ENCODE data around the gene MYPN. TPM values are rescaled to one million over a fixed set of nuclear protein-coding genes. Genes with fewer than 3 reads are reported as not detected.

The MYPN gene
- polyA plus RNA-seq, 2 of the 4 experiments (the other 2 are of a cell fraction) = 1.5 to 2.1 TPM

DNA sequence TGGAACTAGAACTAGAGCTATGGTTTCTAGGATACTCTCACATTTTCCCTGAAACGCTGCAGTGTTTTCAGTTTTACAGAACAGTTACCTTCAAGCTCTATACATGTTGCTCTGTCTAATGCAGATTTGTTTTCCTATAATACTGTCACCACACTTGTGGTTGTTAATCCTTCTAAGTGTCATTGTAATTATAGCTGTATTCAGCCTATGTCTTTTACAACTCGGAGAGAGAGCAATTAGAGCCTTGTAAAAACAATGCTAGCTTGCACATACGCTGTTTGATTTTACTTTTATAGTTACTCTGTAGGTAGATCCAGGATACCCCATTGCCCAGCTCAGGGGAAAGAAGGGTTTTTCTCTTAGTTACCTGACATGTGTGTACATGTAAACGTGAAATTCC is 67.5 kb downstream of the MYPN start (continued):
- TF ChIP-seq RNF2 (IDR thresholded peaks at IDR 0.05; ENCODE audit: borderline replicate concordance, low read depth) = no peak
- no peak for TF ChIP-seq ZC3H11A (IDR thresholded peaks at IDR 0.05)
- no peak for TF ChIP-seq BHLHE40 (IDR thresholded peaks at IDR 0.05; ENCODE audit: low read depth, low read length)
- TF ChIP-seq POLR2A (IDR thresholded peaks at IDR 0.05; ENCODE audit: low read length) = no peak
- TF ChIP-seq, protein P1, sequence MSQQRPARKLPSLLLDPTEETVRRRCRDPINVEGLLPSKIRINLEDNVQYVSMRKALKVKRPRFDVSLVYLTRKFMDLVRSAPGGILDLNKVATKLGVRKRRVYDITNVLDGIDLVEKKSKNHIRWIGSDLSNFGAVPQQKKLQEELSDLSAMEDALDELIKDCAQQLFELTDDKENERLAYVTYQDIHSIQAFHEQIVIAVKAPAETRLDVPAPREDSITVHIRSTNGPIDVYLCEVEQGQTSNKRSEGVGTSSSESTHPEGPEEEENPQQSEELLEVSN (IDR thresholded peaks at IDR 0.05; ENCODE audit: borderline replicate concordance, low read depth) = no peak
- no peak for TF ChIP-seq TP53 (CRISPR knock-in tag; IDR thresholded peaks at IDR 0.05)
- TF ChIP-seq, protein P2, sequence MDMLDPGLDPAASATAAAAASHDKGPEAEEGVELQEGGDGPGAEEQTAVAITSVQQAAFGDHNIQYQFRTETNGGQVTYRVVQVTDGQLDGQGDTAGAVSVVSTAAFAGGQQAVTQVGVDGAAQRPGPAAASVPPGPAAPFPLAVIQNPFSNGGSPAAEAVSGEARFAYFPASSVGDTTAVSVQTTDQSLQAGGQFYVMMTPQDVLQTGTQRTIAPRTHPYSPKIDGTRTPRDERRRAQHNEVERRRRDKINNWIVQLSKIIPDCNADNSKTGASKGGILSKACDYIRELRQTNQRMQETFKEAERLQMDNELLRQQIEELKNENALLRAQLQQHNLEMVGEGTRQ (IDR thresholded peaks at IDR 0.05) = no peak

DNA sequence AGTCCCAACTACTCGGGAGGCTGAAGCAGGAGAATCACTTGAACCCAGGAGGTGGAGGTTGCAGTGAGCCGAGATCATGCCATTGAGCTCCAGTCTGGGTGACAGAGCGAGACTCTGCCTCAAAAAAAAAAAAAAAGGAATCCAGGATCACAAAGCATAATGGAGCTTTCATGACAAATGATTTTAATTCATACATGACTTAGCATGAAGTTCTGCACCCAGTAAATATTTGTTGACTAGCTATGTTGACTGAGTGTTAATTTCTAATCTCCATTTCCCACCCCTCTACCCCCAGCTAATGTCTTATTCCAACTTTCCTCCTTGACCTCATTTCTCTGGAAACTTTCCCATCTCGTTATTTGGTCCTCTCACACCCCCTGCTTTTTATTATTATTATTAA is 69.3 kb downstream of the MYPN start:
- Histone ChIP-seq H3K9me3 (no peaks in the 10 kb centered on the region), H3K4me2 (no peak overlapping the region), H3K4me3 (no peak overlapping the region), H3K27ac (no peak overlapping the region), H3K4me1 (0 out of 3 replicates have a peak, but pooled peaks cover 4% of the 10 kb centered on the region)
- WGBS (ENCODE audit: missing lambda C conversion rate) = 84% methylated on average over 4 of the region's 4 CpGs
- FAIRE-seq (no peak), ATAC-seq (no peak), DNase-seq (ENCODE audit: low read depth in 1 of 2, low spot score in 1 of 2) (no peak)
- no peak for TF ChIP-seq SMC3 (IDR thresholded peaks at IDR 0.05)
- ChIA-PET CTCF (interaction anchor here (0.9 to 2.0 kb wide), 2 partner anchors 22 to 123 kb away, joined by 4 to 5 read pairs; no protein-coding TSS in a partner anchor), POLR2A (no interaction called here)

DNA sequence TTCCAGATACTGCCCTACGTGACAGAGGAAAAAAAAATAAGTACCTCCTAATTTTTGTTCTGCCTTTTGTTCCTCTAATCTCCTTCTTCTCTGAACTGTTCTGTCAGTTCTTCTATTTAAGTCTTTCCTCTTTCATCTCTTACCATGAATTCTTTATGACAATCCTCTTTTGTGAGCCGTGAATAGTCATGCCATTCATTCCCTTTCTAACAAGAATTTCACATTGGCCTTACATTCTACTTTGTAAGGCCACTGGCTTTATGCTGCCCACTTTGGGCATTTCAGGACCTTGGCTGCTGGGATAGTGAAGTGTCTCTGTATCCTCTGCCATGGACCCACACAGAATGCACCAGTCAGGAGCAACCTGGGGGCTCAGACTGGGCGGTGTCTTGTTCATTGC is 69.7 kb downstream of the MYPN start:
- FAIRE-seq (no peak), DNase-seq (ENCODE audit: low read depth in 1 of 2, low spot score in 1 of 2) (no peak), ATAC-seq (no peak)
- Histone ChIP-seq H3K27ac (no peak overlapping the region), H3K4me1 (0 out of 3 replicates have a peak, but pooled peaks cover 4% of the 10 kb centered on the region), H3K4me3 (no peak overlapping the region), H3K4me2 (no peak overlapping the region), H3K9me3 (no peaks in the 10 kb centered on the region)
- ChIA-PET CTCF (interaction anchor here (0.6 to 2.0 kb wide), 4 partner anchors 19 to 123 kb away, joined by 3 to 5 read pairs (median 4); no protein-coding TSS in a partner anchor), POLR2A (no interaction called here)
- TF ChIP-seq MAFK (IDR thresholded peaks at IDR 0.05; ENCODE audit: partially characterized antibody) = no peak
- no peak for TF ChIP-seq JUN (IDR thresholded peaks at IDR 0.05)
- no peak for TF ChIP-seq POLR2AphosphoS2 (conservative IDR thresholded peaks at IDR 0.05; ENCODE audit: low read length)
- TF ChIP-seq SMC3 (IDR thresholded peaks at IDR 0.05) = no peak
- no peak for TF ChIP-seq NR3C1 (IDR thresholded peaks at IDR 0.05)
- no peak for TF ChIP-seq HOXB5 (CRISPR knock-in tag; IDR thresholded peaks at IDR 0.05)
- no peak for TF ChIP-seq NPAS2 (CRISPR knock-in tag; IDR thresholded peaks at IDR 0.05; ENCODE audit: borderline replicate concordance)
- no peak for TF ChIP-seq ZNF302 (CRISPR knock-in tag; IDR thresholded peaks at IDR 0.05)
- no peak for TF ChIP-seq RFX5 (IDR thresholded peaks at IDR 0.05)
- no peak for TF ChIP-seq CHD2 (IDR thresholded peaks at IDR 0.05; ENCODE audit: low read length, partially characterized antibody)
- TF ChIP-seq, protein P3, sequence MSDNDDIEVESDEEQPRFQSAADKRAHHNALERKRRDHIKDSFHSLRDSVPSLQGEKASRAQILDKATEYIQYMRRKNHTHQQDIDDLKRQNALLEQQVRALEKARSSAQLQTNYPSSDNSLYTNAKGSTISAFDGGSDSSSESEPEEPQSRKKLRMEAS (IDR thresholded peaks at IDR 0.05) = no peak
- 81% methylated on average over 3 of the region's 3 CpGs for WGBS (ENCODE audit: missing lambda C conversion rate)

DNA sequence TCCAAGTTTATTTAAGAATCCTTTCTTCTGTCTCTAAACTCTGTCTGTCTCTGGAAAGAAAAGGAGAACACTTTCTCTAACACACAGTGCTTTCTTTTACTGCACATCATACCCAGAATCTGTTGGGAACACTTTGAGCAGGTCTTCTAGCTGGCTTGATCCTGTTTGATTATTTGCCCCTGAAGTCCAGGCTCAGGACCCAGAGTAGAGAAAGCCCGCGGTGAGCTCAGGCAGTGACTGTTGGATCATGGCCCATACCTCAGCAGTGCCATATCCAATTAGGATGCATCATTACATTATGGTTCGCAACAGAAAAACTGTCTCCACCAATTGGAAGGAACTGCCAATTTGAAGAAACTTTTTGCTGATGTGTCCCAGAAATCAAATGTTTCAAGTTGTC is 71.2 kb downstream of the MYPN start:
- no peak overlapping the region for H3K4me3 ChIP-seq
- ATAC-seq = no peak
- no peak for FAIRE-seq
- DNase-seq (ENCODE audit: low read depth in 1 of 2, low spot score in 1 of 2) = no peak
- no peak overlapping the region for H3K4me2 ChIP-seq
- POLR2A ChIA-PET = no interaction called here
- H3K4me1 ChIP-seq = 0 out of 3 replicates have a peak, but pooled peaks cover 4% of the 10 kb centered on the region
- TF ChIP-seq RNF2 (IDR thresholded peaks at IDR 0.05; ENCODE audit: borderline replicate concordance, low read depth) (no peak), RCOR1 (IDR thresholded peaks at IDR 0.05; ENCODE audit: low read depth, low read length) (no peak), SMC3 (IDR thresholded peaks at IDR 0.05) (no peak), PHF8 (IDR thresholded peaks at IDR 0.05; ENCODE audit: borderline replicate concordance, low read depth) (no peak), RFX5 (IDR thresholded peaks at IDR 0.05) (no peak), POLR2A (IDR thresholded peaks at IDR 0.05; ENCODE audit: low read length) (no peak), HOXB5 (CRISPR knock-in tag; IDR thresholded peaks at IDR 0.05) (no peak), ESRRA (IDR thresholded peaks at IDR 0.05; ENCODE audit: borderline replicate concordance, low read length) (no peak)
- TF ChIP-seq, protein P3 (IDR thresholded peaks at IDR 0.05) = no peak
- CTCF ChIA-PET = interaction anchor here (0.6 to 2.0 kb wide), 3 partner anchors 24 to 168 kb away, joined by 3 to 5 read pairs (median 4); no protein-coding TSS in a partner anchor
- H3K9me3 ChIP-seq = no peaks in the 10 kb centered on the region
- 95% methylated on average over 3 of the region's 3 CpGs for WGBS (ENCODE audit: missing lambda C conversion rate)
- H3K27ac ChIP-seq = no peak overlapping the region
